HUES64 (cell line): ENCODE results near the gene TTC28.

Experiments used
- H3K27ac ChIP-seq: 2 replicates; pipeline ENCODE4 v1.7.0; 2013; ENCODE audit warnings: low read depth, low read length, inconsistent platforms
- H3K27me3 ChIP-seq: 2 replicates; pipeline ENCODE4 v1.6.1; 2013; ENCODE audit warnings: mild to moderate bottlenecking, low read length; ENCODE audit not compliant: insufficient read depth
- H3K36me3 ChIP-seq: 2 replicates; pipeline ENCODE4 v1.6.1; 2013; ENCODE audit warnings: mild to moderate bottlenecking, low read length; ENCODE audit not compliant: insufficient read depth
- H3K4me1 ChIP-seq: 2 replicates; pipeline ENCODE4 v1.6.1; 2013; ENCODE audit warnings: mild to moderate bottlenecking, low read length, moderate library complexity; ENCODE audit not compliant: insufficient read depth
- H3K4me3 ChIP-seq: 2 replicates; pipeline ENCODE4 v1.5.1; 2013; ENCODE audit warnings: mild to moderate bottlenecking, low read length, moderate library complexity
- H3K9ac ChIP-seq: 2 replicates; pipeline ENCODE4 v1.6.1; 2013; ENCODE audit warnings: mild to moderate bottlenecking, low read depth, low read length
- H3K9me3 ChIP-seq: 2 replicates; pipeline ENCODE4 v1.6.1; 2013; ENCODE audit warnings: low read depth, low read length; ENCODE audit not compliant: insufficient read depth
- WGBS: fragments of 150-250, 120-280 bp; methylation state at CpG from one replicate; pipeline ENCODE4 v1.1.7; 2013; ENCODE audit warnings: missing lambda C conversion rate; 5-methylcytosine and 5-hydroxymethylcytosine counted together

TTC28 gene

DNA sequence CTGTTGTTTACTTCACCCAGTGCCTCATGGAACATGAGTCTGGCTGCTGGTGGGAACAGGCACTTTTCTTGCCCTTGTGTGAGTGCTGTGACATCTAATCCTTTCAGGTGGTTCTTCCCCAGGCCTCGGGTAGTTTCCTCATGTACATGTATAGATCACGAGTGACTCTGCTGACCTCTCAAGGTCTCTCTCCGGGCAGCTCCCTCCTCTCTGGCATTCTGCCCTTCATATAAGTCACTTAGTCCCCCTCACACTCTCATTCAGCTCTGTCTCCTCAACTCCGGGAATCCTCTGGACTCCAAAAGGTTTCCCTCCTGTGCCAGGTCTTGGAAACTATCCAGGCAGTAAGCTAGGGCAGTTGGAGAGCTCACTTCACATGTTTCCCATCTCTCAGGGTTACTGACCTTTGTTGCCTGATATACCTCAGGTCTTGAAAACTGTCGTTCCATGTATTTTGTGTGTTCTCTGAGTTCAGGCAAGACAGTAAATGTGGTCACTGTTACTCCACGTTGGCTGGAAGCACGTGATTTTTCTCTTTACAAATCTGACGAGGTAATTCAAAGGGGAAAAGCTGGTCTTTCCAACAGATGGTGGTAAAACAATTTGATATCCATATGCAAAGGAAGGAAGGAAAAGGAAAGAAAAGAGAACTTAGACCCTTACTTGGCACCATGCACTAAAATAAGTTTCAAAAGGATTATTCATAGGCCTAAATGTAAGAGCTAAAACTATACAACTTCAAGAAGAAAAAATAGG is 720.1 kb downstream of the TTC28 start:
- Histone ChIP-seq H3K9me3 (no peaks in the 10 kb centered on the region), H3K36me3 (no peaks in the 10 kb centered on the region), H3K9ac (no peak overlapping the region), H3K27me3 (no peaks in the 10 kb centered on the region), H3K4me3 (no peak overlapping the region), H3K4me1 (peaks cover 19% of the 10 kb centered on the region), H3K27ac (no peak overlapping the region)
- WGBS, result 73% methylated on average over 8 of the region's 8 CpGs

DNA sequence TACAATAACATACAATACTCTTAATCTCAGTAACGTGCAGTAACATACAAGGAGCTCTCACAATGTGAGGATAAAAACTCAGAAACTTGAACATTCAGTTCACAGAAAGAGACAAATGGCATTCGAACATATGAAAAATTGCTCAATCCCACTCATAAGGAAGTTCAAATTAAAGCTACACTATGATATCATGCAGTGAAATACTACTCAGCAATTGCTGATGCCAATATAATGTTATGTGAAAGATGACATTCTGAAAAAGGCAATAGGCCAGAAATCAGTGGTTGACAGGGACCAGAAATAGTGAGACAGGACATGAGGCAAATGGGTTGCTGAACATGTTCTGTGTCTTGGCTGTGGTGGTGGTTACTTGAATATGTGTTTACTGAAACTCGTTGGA is 726.9 kb downstream of the TTC28 start:
- H3K27ac ChIP-seq, result no peak overlapping the region
- no peak overlapping the region for H3K4me3 ChIP-seq
- H3K9ac ChIP-seq, result no peak overlapping the region
- no peaks in the 10 kb centered on the region for H3K9me3 ChIP-seq
- H3K4me1 ChIP-seq, result no peaks in the 10 kb centered on the region
- no peaks in the 10 kb centered on the region for H3K27me3 ChIP-seq
- WGBS, result 90% methylated on average over 3 of the region's 3 CpGs
- H3K36me3 ChIP-seq, result no peaks in the 10 kb centered on the region

DNA sequence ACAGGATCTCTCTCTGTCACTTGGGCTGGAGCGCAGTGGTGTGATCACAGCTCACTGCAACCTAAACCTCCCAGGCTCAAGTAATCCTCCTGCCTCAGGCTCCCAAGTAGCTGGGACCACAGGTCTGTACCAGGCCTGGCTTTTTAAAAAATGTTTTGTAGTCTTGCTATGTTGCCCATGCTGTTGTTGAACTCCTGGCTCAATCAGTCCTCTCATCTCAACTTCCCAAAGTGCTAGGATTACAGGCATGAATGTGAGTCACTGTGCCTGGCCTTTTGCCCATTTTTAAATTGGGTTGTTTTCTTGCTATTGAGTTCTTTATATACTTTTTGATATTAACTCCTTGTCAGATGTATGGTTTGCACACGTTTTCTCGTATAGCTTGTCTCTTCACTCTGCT is 727.5 kb downstream of the TTC28 start:
- Histone ChIP-seq H3K36me3 (no peaks in the 10 kb centered on the region), H3K9me3 (no peaks in the 10 kb centered on the region), H3K4me3 (no peak overlapping the region), H3K9ac (no peak overlapping the region), H3K4me1 (no peaks in the 10 kb centered on the region), H3K27me3 (no peaks in the 10 kb centered on the region), H3K27ac (no peak overlapping the region)
- WGBS, result 96% methylated on average over 3 of the region's 3 CpGs

DNA sequence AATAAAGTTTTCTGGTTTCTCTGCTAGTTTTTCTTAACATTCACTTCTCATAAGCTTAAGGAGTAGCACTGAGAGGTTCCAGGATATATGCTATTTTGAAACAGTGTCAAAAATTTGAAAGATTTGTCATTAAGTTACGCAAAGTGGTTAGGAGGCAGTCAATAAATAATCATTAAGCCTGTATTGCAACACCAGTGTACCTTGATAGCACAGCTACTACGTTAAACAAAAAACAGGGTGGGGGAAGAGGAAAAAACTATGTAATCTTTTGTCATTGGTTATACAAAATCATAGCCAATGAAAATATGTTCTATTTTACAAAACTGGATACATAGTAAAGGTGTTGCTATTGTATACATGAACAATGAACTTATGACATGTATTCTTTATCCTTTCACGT is 730.2 kb downstream of the TTC28 start:
- no peaks in the 10 kb centered on the region for H3K36me3 ChIP-seq
- no peaks in the 10 kb centered on the region for H3K9me3 ChIP-seq
- WGBS, result 94% methylated on average over 2 of the region's 3 CpGs
- no peaks in the 10 kb centered on the region for H3K27me3 ChIP-seq
- no peak overlapping the region for H3K4me3 ChIP-seq
- H3K27ac ChIP-seq, result no peak overlapping the region
- no peak overlapping the region for H3K9ac ChIP-seq
- no peaks in the 10 kb centered on the region for H3K4me1 ChIP-seq

DNA sequence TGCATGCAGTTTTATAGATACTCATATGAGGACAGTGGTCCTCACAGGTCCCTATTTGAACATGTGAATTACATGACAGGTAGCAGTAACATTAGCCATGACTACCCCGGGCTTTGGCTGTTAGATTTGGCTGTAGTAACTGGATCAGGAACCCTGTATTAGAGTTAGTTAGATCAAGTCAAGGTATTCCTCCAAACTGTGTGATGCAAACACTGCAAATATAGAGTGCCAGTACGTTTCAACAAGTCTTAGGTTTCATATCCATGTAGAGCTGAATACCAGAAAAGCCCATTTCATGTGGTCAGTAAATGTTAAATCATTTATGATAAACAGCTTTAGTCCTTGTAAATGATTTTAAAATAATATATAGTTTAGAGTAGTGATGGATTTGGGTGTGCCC is 731.1 kb downstream of the TTC28 start:
- WGBS, result 94% methylated on average over 2 of the region's 2 CpGs
- no peaks in the 10 kb centered on the region for H3K9me3 ChIP-seq
- H3K27ac ChIP-seq, result no peak overlapping the region
- H3K9ac ChIP-seq, result no peak overlapping the region
- H3K4me1 ChIP-seq, result no peaks in the 10 kb centered on the region
- no peaks in the 10 kb centered on the region for H3K36me3 ChIP-seq
- H3K4me3 ChIP-seq, result no peak overlapping the region
- H3K27me3 ChIP-seq, result no peaks in the 10 kb centered on the region

DNA sequence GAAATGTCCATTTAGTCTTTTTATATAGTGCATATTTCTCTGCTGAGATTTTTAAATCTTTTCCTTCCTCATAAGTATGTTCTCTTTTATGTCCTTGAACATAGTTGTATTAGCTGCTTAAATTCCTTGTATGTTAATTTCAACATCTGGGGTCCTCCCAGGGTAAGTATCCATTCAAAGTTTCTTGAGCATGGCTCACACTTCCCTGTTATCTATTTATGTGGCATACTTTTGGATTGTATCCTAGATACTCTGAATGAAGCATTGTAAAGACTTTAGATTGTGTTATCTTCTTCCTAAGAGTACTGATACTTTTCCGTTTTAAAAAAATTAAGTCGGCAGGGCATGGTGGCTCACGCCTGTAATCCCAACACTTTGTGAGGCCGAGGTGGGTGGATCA is 732.2 kb downstream of the TTC28 start:
- H3K9me3 ChIP-seq, result no peaks in the 10 kb centered on the region
- no peak overlapping the region for H3K27ac ChIP-seq
- 96% methylated on average over 4 of the region's 4 CpGs for WGBS
- H3K36me3 ChIP-seq, result no peaks in the 10 kb centered on the region
- H3K4me3 ChIP-seq, result no peak overlapping the region
- no peaks in the 10 kb centered on the region for H3K27me3 ChIP-seq
- no peak overlapping the region for H3K9ac ChIP-seq
- H3K4me1 ChIP-seq, result no peaks in the 10 kb centered on the region

DNA sequence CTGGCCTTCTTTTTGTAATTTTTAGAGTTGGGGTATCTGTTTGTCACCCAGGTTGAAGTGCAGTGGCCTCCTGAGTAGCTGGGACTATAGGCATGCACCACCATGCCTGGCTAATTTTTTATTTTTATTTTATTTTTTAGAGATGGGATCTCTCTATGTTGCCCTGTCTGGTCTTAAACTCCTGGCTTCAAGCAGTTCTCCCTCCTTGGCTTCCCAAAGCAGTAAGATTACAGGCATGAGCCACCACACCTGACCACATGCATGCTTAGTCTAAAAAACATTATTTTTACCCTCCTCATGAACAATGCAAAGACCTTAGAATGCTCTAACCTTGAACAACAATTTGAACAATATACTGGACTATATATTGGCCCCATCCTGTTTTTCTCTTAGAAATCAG is 738.5 kb downstream of the TTC28 start:
- H3K4me1 ChIP-seq, result no peaks in the 10 kb centered on the region
- H3K27ac ChIP-seq, result no peak overlapping the region
- H3K9me3 ChIP-seq, result no peaks in the 10 kb centered on the region
- no peak overlapping the region for H3K9ac ChIP-seq
- no peaks in the 10 kb centered on the region for H3K36me3 ChIP-seq
- no peak overlapping the region for H3K4me3 ChIP-seq
- H3K27me3 ChIP-seq, result no peaks in the 10 kb centered on the region

DNA sequence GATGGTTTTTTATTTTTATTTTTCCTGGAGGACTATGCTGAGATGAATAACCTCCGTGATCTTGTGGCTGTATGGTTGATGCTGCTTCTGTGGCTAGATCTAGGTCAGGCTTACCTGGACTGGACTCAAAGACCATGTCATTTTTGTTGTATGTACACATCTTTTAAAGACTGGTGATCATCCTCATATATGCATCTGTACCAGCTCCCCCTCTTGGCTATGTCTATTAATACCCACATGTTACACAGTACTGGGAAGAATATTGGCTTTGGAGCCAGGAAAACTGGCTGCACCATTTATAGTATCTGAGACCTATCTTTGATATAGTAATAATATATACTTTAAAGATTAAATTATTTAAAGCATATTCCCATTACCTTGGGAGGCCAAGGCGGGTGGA is 742.2 kb downstream of the TTC28 start:
- Histone ChIP-seq H3K9ac (no peak overlapping the region), H3K4me1 (no peaks in the 10 kb centered on the region), H3K9me3 (no peaks in the 10 kb centered on the region), H3K27me3 (no peaks in the 10 kb centered on the region), H3K27ac (no peak overlapping the region), H3K36me3 (0 out of 2 replicates have a peak, but pooled peaks cover 5% of the 10 kb centered on the region), H3K4me3 (no peak overlapping the region)
- 95% methylated on average over 2 of the region's 2 CpGs for WGBS

DNA sequence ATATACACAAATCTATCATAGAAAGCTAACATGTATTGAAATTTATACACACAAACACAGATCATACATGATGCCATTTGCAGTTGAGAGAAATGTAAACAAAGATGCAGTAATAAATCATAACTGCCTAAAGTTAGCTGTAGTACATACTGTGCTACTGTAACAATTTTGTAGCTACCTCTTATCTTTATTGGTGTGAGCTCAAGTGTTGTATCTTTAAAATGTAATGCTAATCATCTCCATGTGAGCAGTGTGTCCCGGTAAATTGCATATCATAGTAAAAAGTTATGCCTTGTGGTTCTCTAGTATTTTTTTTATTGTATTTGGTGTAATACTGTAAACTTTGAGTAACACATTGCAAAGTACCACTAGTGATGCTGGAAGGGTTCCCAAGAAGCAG is 743.7 kb downstream of the TTC28 start:
- Histone ChIP-seq H3K9me3 (no peaks in the 10 kb centered on the region), H3K4me1 (no peaks in the 10 kb centered on the region), H3K36me3 (0 out of 2 replicates have a peak, but pooled peaks cover 5% of the 10 kb centered on the region), H3K9ac (no peak overlapping the region), H3K27me3 (no peaks in the 10 kb centered on the region), H3K4me3 (no peak overlapping the region), H3K27ac (no peak overlapping the region)
- WGBS, result 95% methylated on average over 1 of the region's 1 CpG

DNA sequence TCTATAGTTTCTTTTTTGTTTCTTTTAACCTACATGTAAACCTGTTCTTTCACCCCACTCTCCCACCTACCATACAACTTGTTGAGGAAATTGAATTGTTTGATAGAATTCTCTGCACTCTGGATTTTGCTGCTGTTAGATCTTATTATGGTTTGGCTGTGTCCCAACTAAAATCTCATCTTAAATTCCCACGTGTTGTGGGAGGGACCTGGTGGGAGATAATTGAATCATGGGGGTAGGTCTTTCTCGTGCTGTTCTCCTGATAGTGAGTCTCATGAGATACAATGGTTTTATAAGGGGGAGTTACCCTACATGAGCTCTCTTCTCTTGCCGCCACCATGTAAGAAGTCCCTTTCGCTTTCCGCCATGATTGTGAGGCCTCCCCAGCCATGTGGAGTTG is 745.6 kb downstream of the TTC28 start:
- Histone ChIP-seq H3K4me3 (no peak overlapping the region), H3K9me3 (no peaks in the 10 kb centered on the region), H3K9ac (no peak overlapping the region), H3K27me3 (no peaks in the 10 kb centered on the region), H3K36me3 (0 out of 2 replicates have a peak, but pooled peaks cover 5% of the 10 kb centered on the region), H3K4me1 (peaks cover 13% of the 10 kb centered on the region), H3K27ac (no peak overlapping the region)
- WGBS, result 82% methylated on average over 5 of the region's 5 CpGs

DNA sequence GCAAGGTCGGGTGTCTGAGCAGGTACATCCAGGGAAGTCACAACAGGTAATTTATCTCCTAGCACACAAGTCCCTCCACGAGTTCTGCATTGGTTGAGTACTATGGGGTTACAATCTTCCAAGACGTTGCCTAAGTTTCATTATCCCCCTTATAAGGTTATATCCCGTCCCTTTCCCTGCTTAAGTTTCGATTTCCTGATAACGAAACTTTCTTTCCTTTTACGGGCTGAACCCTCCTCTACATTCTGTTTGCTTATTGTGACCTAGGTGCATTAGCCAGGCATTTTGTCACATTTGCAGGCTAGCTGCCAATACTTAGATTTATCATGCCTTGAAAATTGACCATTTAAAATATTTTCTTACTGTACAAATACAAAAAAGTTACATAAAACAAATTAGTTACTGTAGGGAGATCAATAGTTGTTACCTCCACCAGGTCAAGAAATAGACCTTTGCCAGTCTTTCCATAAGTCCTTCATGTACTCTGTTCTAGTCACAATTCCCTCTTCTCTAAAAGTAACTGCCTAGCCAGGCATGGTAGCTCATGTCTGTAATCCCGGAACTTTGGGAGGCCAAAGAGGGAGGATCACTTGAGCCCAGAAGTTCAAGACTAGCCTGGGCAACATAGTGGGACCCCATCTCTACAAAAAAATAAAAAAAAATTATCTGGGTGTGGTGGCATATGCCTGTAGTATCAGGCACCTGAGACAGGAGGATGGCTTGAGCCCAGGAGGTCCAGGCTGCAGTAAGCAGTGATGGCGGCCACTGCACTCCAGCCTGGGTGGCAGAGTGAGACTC is 746.3 kb downstream of the TTC28 start:
- no peaks in the 10 kb centered on the region for H3K9me3 ChIP-seq
- WGBS, result 92% methylated on average over 9 of the region's 9 CpGs

More for the DNA sequence above, 746.3 kb downstream of the TTC28 start:
- Histone ChIP-seq H3K9ac (no peak overlapping the region), H3K36me3 (0 out of 2 replicates have a peak, but pooled peaks cover 5% of the 10 kb centered on the region), H3K4me3 (no peak overlapping the region), H3K4me1 (peaks cover 13% of the 10 kb centered on the region), H3K27me3 (no peaks in the 10 kb centered on the region), H3K27ac (no peak overlapping the region)
